OCI-LY1 (cell line): ENCODE results near the gene EFHD2.

Experiments
- H2AFZ ChIP-seq: fragments of 200-600 bp; sonication (generic), shearing (Covaris generic); 2 replicates; pipeline ENCODE4 v1.6.0; 2014; ENCODE audit warnings: antibody characterized with exemption, mild to moderate bottlenecking, low read length
- H3F3A ChIP-seq: fragments of 200-600 bp; sonication (generic), shearing (Covaris generic); 2 replicates; pipeline ENCODE4 v1.6.0; 2014; ENCODE audit warnings: mild to moderate bottlenecking, antibody characterized with exemption, low read length, moderate library complexity; ENCODE audit not compliant: insufficient read depth
- H3K27ac ChIP-seq: fragments of 200-600 bp; sonication (generic); 2 replicates; pipeline ENCODE4 v1.5.1; 2014; ENCODE audit warnings: low read length, mixed run types, mild to moderate bottlenecking, low read depth; ENCODE audit not compliant: poor library complexity, severe bottlenecking
- H3K27me3 ChIP-seq: fragments of 200-600 bp; sonication (generic); 2 replicates; pipeline ENCODE4 v1.6.0; 2014; ENCODE audit warnings: antibody characterized with exemption, mild to moderate bottlenecking, low read length, moderate library complexity; ENCODE audit not compliant: insufficient read depth
- H3K36me3 ChIP-seq: fragments of 200-600 bp; sonication (generic); 2 replicates; pipeline ENCODE4 v1.6.1; 2014; ENCODE audit warnings: mild to moderate bottlenecking, antibody characterized with exemption, low read length, moderate library complexity, mixed read lengths; ENCODE audit not compliant: insufficient read depth
- H3K4me1 ChIP-seq: fragments of 200-600 bp; sonication (generic); 2 replicates; pipeline ENCODE4 v1.5.1; 2014; ENCODE audit warnings: mild to moderate bottlenecking, low read length, moderate library complexity; ENCODE audit not compliant: insufficient read depth, severe bottlenecking
- H3K4me2 ChIP-seq: fragments of 200-600 bp; sonication (generic), shearing (Covaris generic); 2 replicates; pipeline ENCODE4 v1.6.1; 2014; ENCODE audit warnings: low read length
- H3K4me3 ChIP-seq: fragments of 200-600 bp; sonication (generic); 2 replicates; pipeline ENCODE4 v1.5.1; 2014; ENCODE audit warnings: low read length, low read depth, mild to moderate bottlenecking, mixed read lengths; ENCODE audit not compliant: poor library complexity, severe bottlenecking
- H3K79me2 ChIP-seq: fragments of 200-600 bp; shearing (Covaris generic); 2 replicates; pipeline ENCODE4 v1.6.1; 2016; ENCODE audit warnings: mixed run types, low read length, mixed read lengths; ENCODE audit not compliant: insufficient read depth
- H3K9ac ChIP-seq: fragments of 200-600 bp; sonication (generic), shearing (Covaris generic); 2 replicates; pipeline ENCODE4 v1.6.1; 2014; ENCODE audit warnings: mild to moderate bottlenecking, low read length, mixed read lengths
- H3K9me2 ChIP-seq: fragments of 200-600 bp; sonication (generic), shearing (Covaris generic); 2 replicates; pipeline ENCODE4 v1.6.1; 2014; ENCODE audit warnings: low read depth, mild to moderate bottlenecking, low read length, mixed read lengths
- H3K9me3 ChIP-seq: fragments of 200-600 bp; shearing (Covaris generic); 2 replicates; pipeline ENCODE4 v1.6.1; 2014; ENCODE audit warnings: low read length, mixed read lengths
- H4K20me1 ChIP-seq: fragments of 200-600 bp; sonication (generic), shearing (Covaris generic); 2 replicates; pipeline ENCODE4 v1.6.0; 2016; ENCODE audit warnings: mild to moderate bottlenecking, low read length; ENCODE audit not compliant: insufficient read depth
- EZH2 ChIP-seq: fragments of 200-600 bp; sonication (generic), shearing (Covaris generic); IDR thresholded peaks from 2 replicates; pipeline ENCODE4 v1.8.0; 2017; ENCODE audit warnings: borderline replicate concordance, mixed run types, mild to moderate bottlenecking, antibody characterized with exemption, low read length, moderate library complexity, mixed read lengths
- TF ChIP-seq, protein P1 (sequence below): fragments of 200-600 bp; sonication (generic), shearing (Covaris generic); IDR thresholded peaks from 2 replicates; pipeline ENCODE4 v1.5.1; 2017; ENCODE audit warnings: mild to moderate bottlenecking, antibody characterized with exemption, low read length, moderate library complexity, mixed read lengths

The EFHD2 gene

GRCh38 chr1:15429701-15430149 is 20.0 kb downstream of the EFHD2 start:
- H3K4me2 ChIP-seq = no peak overlapping the region
- H3K36me3 ChIP-seq = no peaks in the 10 kb centered on the region
- no peaks in the 10 kb centered on the region for H3K79me2 ChIP-seq
- H3K9ac ChIP-seq = no peak overlapping the region
- H3K9me2 ChIP-seq = no peaks in the 10 kb centered on the region
- H3F3A ChIP-seq = no peaks in the 10 kb centered on the region
- H3K9me3 ChIP-seq = no peaks in the 10 kb centered on the region
- H2AFZ ChIP-seq = no peak overlapping the region
- no peaks in the 10 kb centered on the region for H4K20me1 ChIP-seq
- peaks cover 5% of the 10 kb centered on the region; the same call in 1 of the 2 replicates for H3K27me3 ChIP-seq
- TF ChIP-seq, protein P1, sequence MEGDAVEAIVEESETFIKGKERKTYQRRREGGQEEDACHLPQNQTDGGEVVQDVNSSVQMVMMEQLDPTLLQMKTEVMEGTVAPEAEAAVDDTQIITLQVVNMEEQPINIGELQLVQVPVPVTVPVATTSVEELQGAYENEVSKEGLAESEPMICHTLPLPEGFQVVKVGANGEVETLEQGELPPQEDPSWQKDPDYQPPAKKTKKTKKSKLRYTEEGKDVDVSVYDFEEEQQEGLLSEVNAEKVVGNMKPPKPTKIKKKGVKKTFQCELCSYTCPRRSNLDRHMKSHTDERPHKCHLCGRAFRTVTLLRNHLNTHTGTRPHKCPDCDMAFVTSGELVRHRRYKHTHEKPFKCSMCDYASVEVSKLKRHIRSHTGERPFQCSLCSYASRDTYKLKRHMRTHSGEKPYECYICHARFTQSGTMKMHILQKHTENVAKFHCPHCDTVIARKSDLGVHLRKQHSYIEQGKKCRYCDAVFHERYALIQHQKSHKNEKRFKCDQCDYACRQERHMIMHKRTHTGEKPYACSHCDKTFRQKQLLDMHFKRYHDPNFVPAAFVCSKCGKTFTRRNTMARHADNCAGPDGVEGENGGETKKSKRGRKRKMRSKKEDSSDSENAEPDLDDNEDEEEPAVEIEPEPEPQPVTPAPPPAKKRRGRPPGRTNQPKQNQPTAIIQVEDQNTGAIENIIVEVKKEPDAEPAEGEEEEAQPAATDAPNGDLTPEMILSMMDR = no peak
- no peak for TF ChIP-seq EZH2
- H3K4me3 ChIP-seq = no peak overlapping the region
- no peaks in the 10 kb centered on the region for H3K4me1 ChIP-seq
- H3K27ac ChIP-seq = no peak overlapping the region

- Histone ChIP-seq H3K27me3 (peaks cover 5% of the 10 kb centered on the region; the same call in 1 of the 2 replicates), H3K4me3 (no peak overlapping the region), H2AFZ (no peak overlapping the region), H3K4me1 (no peaks in the 10 kb centered on the region), H3F3A (no peaks in the 10 kb centered on the region), H3K79me2 (no peaks in the 10 kb centered on the region), H3K9me2 (no peaks in the 10 kb centered on the region), H3K36me3 (no peaks in the 10 kb centered on the region), H4K20me1 (no peaks in the 10 kb centered on the region), H3K27ac (no peak overlapping the region), H3K9me3 (no peaks in the 10 kb centered on the region), H3K4me2 (no peak overlapping the region), H3K9ac (no peak overlapping the region)
- TF ChIP-seq, protein P1 = peak; percentile 97
- TF ChIP-seq EZH2 = no peak
Observed at GRCh38 chr1:15430787-15431570, 21.3 kb downstream of the EFHD2 start.

DNA sequence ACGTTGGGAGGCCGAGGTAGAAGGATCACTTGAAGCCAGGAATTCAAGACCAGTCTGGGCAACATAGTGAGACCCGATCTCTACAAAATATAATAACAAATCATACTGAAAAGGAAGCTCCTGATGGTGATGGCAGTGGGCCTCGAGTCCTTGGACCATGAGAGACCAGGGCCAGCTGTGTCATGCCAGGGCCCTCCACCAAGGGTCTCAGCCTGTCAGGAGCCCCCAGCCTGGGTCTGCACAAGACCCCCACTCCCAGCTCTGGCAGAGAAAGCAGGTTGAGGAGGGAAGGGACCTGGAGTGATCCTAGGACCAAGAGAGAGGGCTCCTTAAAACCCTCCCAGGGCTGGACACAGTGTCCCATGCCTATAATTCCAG is 21.9 kb downstream of the EFHD2 start:
- Histone ChIP-seq H3F3A (no peaks in the 10 kb centered on the region), H3K4me3 (no peak overlapping the region), H4K20me1 (no peaks in the 10 kb centered on the region), H3K79me2 (no peaks in the 10 kb centered on the region), H3K4me1 (no peaks in the 10 kb centered on the region), H3K27ac (no peak overlapping the region), H3K9me2 (no peaks in the 10 kb centered on the region), H2AFZ (no peak overlapping the region), H3K9me3 (no peaks in the 10 kb centered on the region), H3K4me2 (no peak overlapping the region), H3K9ac (no peak overlapping the region), H3K36me3 (no peaks in the 10 kb centered on the region), H3K27me3 (peaks cover 5% of the 10 kb centered on the region; the same call in 1 of the 2 replicates)
- TF ChIP-seq, protein P1 = no peak
- TF ChIP-seq EZH2 = no peak
